GM18519 (cell line): ENCODE measurements around the gene RNF130.

Source experiments
- ATAC-seq: cut with Tn5 transposase; IDR thresholded peaks from one replicate; pipeline ENCODE4 v1.9.1; 2021; ENCODE audit warnings: mild to moderate bottlenecking, moderate library complexity; ENCODE audit not compliant: unreplicated experiment, low FRiP score

The RNF130 gene

GRCh38 chr5:180071531-180072255 is at the start of gene RNF130:
Gene RNF130, minus strand, starts transcription at chr5:180071759. Its CDS starts 57 bp downstream, at chr5:180071702.
- ATAC-seq = no peak

GRCh38 chr5:180120237-180121101 is 48.9 kb upstream of the RNF130 start:
- no peak for ATAC-seq

GRCh38 chr5:180119903-180120236 is 48.3 kb upstream of the RNF130 start:
- no peak for ATAC-seq

GRCh38 chr5:180119031-180119902 is 47.7 kb upstream of the RNF130 start:
- ATAC-seq = no peak

GRCh38 chr5:180118391-180118791 is 46.8 kb upstream of the RNF130 start:
- no peak for ATAC-seq

- ATAC-seq = no peak
Observed at GRCh38 chr5:180117000-180117725, 45.6 kb upstream of the RNF130 start.

- no peak for ATAC-seq
Observed at GRCh38 chr5:180116077-180116999, 44.8 kb upstream of the RNF130 start.

GRCh38 chr5:180115326-180116076 is 43.9 kb upstream of the RNF130 start:
- no peak for ATAC-seq

- no peak for ATAC-seq
Observed at GRCh38 chr5:180114304-180115003, 42.9 kb upstream of the RNF130 start.

GRCh38 chr5:180113660-180114303 is 42.2 kb upstream of the RNF130 start:
- ATAC-seq = no peak

- ATAC-seq = no peak
Observed at GRCh38 chr5:180112181-180112861, 40.8 kb upstream of the RNF130 start.

- no peak for ATAC-seq
Observed at GRCh38 chr5:180111273-180112002, 39.9 kb upstream of the RNF130 start.

- ATAC-seq = no peak
Observed at GRCh38 chr5:180109920-180110319, 38.4 kb upstream of the RNF130 start.

- no peak for ATAC-seq
Observed at GRCh38 chr5:180107005-180107404, 35.4 kb upstream of the RNF130 start.

GRCh38 chr5:180105827-180106312 is 34.3 kb upstream of the RNF130 start:
- no peak for ATAC-seq

- ATAC-seq = no peak
Observed at GRCh38 chr5:180104168-180104530, 32.6 kb upstream of the RNF130 start.
